GM19467 (cell line): ENCODE data around the gene UGP2.
A peak's percentile ranks its signal among the peaks of the same experiment; 100 is the strongest.
"Not testable (repeated sequence)": the region's sequence is repeated elsewhere in the genome, so short reads cannot be mapped to it uniquely, and the experiment has no call there.

Source experiments
- ATAC-seq: cut with Tn5 transposase; IDR thresholded peaks from one replicate; pipeline ENCODE4 v1.9.1; 2021; ENCODE audit warnings: mild to moderate bottlenecking, moderate library complexity; ENCODE audit not compliant: unreplicated experiment

The UGP2 gene

GRCh38 chr2:63888490-63889402, 47.0 kb downstream of the UGP2 start:
- ATAC-seq = peak; percentile 74

GRCh38 chr2:63890678-63891077, 49.0 kb downstream of the UGP2 start:
- ATAC-seq = no peak

- no peak for ATAC-seq
Measured at GRCh38 chr2:63891488-63892030, 49.9 kb downstream of the UGP2 start.

GRCh38 chr2:63893163-63893562, 51.5 kb downstream of the UGP2 start:
- ATAC-seq = no peak

- no peak for ATAC-seq
Measured at GRCh38 chr2:63894167-63894566, 52.5 kb downstream of the UGP2 start.

GRCh38 chr2:63898839-63899238, 57.1 kb downstream of the UGP2 start:
- ATAC-seq = no peak

- ATAC-seq = no peak
Measured at GRCh38 chr2:63899639-63900038, 57.9 kb downstream of the UGP2 start.

- ATAC-seq = no peak
Measured at GRCh38 chr2:63902149-63902548, 60.5 kb downstream of the UGP2 start.

- ATAC-seq = no peak
Measured at GRCh38 chr2:63903003-63903402, 61.3 kb downstream of the UGP2 start.

- no peak for ATAC-seq
Measured at GRCh38 chr2:63914311-63914710, 72.6 kb downstream of the UGP2 start.

- ATAC-seq = no peak
Measured at GRCh38 chr2:63926815-63927214, 85.1 kb downstream of the UGP2 start.

- ATAC-seq = not testable (repeated sequence)
Measured at GRCh38 chr2:63932104-63932503, 90.4 kb downstream of the UGP2 start.
